Muscle of leg (tissue), 16 donors: Measurements from ENCODE around the gene PKP2. TPM values are rescaled to one million over a fixed set of nuclear protein-coding genes. Genes with fewer than 3 reads are reported as not detected.
A peak's percentile ranks its signal among the peaks of the same experiment; 100 is the strongest.

ENCODE experiments used
- DNase-seq: peaks from one replicate; pipeline ENCODE4 v3.0.0; 2013
- H3K27ac ChIP-seq: one replicate; pipeline ENCODE4 v1.5.1; 2013; ENCODE audit warnings: mild to moderate bottlenecking, low read length, control low read depth
- H3K27me3 ChIP-seq: one replicate; pipeline ENCODE4 v1.6.1; 2013; ENCODE audit warnings: low read length; ENCODE audit not compliant: control insufficient read depth, insufficient read depth
- H3K36me3 ChIP-seq: one replicate; pipeline ENCODE4 v1.6.1; 2013; ENCODE audit warnings: low read length; ENCODE audit not compliant: control insufficient read depth, insufficient read depth
- H3K4me1 ChIP-seq: one replicate; pipeline ENCODE4 v1.6.1; 2013; ENCODE audit warnings: low read length; ENCODE audit not compliant: control insufficient read depth, insufficient read depth
- H3K4me3 ChIP-seq: one replicate; pipeline ENCODE4 v1.5.1; 2013; ENCODE audit warnings: low read length, control low read depth
- H3K9me3 ChIP-seq: replicated peaks from 2 replicates; pipeline ENCODE4 v1.6.1; 2013; ENCODE audit warnings: low read depth, low read length; ENCODE audit not compliant: control insufficient read depth
- whole genome bisulfite sequencing: methylation state at CpG from one replicate; pipeline ENCODE4 v1.1.5; 2013; ENCODE audit warnings: missing lambda C conversion rate; ENCODE audit not compliant: insufficient coverage; 5-methylcytosine and 5-hydroxymethylcytosine counted together
- long read RNA-seq, 11 donors: transcript quantifications; one replicate each; lab custom pipeline, GENCODE V29; 2026
- polyA plus RNA-seq, 8 donors: library from polyadenylated mRNA; unstranded; fragments of 120-200 nt; gene quantifications; one replicate each; pipeline versions ENCODE4 v1.2.1 to v1.2.3, GENCODE V29; 2013; ENCODE audit warnings: inconsistent platforms in 1 of 8, low replicate concordance in 1 of 8; ENCODE audit not compliant: insufficient read length in 8 of 8, insufficient read depth in 1 of 8
- total RNA-seq: library from RNA; stranded (reverse); fragments of 120-200 nt; gene quantifications from one replicate; pipeline ENCODE4 v1.2.4, GENCODE V29; 2013

PKP2 gene
- total RNA-seq = 3.1 TPM
- polyA plus RNA-seq = 10 to 100 TPM in 2 of 8 donors, 1 to 10 TPM in 6; 2.7 to 11.2 (median 6.0) TPM
- long read RNA-seq, donor 1 = 0 reads
- long read RNA-seq, donor 2 = 0 reads
- long read RNA-seq, donor 3, full-length matches to known transcripts = 3 of 3 reads
- long read RNA-seq, donor 3, partial matches to known transcripts = 0 of 3 reads
- long read RNA-seq, donor 3, other reads (novel, unspliced or antisense) = 0 of 3 reads
- long read RNA-seq, donor 4, full-length matches to known transcripts = 1 of 1 reads
- long read RNA-seq, donor 4, partial matches to known transcripts = 0 of 1 reads
- long read RNA-seq, donor 4, other reads (novel, unspliced or antisense) = 0 of 1 reads
- long read RNA-seq, donor 5, full-length matches to known transcripts = 3 of 9 reads
- long read RNA-seq, donor 5, partial matches to known transcripts = 6 of 9 reads
- long read RNA-seq, donor 5, other reads (novel, unspliced or antisense) = 0 of 9 reads
- long read RNA-seq, donor 6, full-length matches to known transcripts = 6 of 6 reads
- long read RNA-seq, donor 6, partial matches to known transcripts = 0 of 6 reads
- long read RNA-seq, donor 6, other reads (novel, unspliced or antisense) = 0 of 6 reads
- long read RNA-seq, donor 7, partial matches to known transcripts = 0 of 1 reads
- long read RNA-seq, donor 7, other reads (novel, unspliced or antisense) = 0 of 1 reads
- long read RNA-seq, donor 8 = 0 reads
- long read RNA-seq, donor 9 = 0 reads
- long read RNA-seq, donor 10, full-length matches to known transcripts = 2 of 2 reads
- long read RNA-seq, donor 10, partial matches to known transcripts = 0 of 2 reads
- long read RNA-seq, donor 10, other reads (novel, unspliced or antisense) = 0 of 2 reads
- long read RNA-seq, donor 11 = 0 reads

GRCh38 chr12:32896432-32897280, at the start of gene PKP2:
Gene PKP2, minus strand, starts transcription at chr12:32896777. Its CDS starts 46 bp downstream, at chr12:32896731.
- H3K4me3 ChIP-seq = peak within 1 kb of the TSS; percentile 60
- no peaks in the 10 kb centered on the region for H3K36me3 ChIP-seq
- H3K4me1 ChIP-seq = peaks cover 8% of the 10 kb centered on the region
- no peaks in the 10 kb centered on the region for H3K9me3 ChIP-seq
- H3K27ac ChIP-seq = no peak within 1 kb of the TSS
- peaks cover 9% of the 10 kb centered on the region for H3K27me3 ChIP-seq
- under 1% methylated on average over 86 of the region's 94 CpGs for WGBS
- DNase-seq = peak; percentile 77

GRCh38 chr12:32944195-32944594, 47.6 kb upstream of the PKP2 start:
- WGBS = 54% methylated on average over 4 of the region's 6 CpGs

GRCh38 chr12:32939801-32940200, 43.2 kb upstream of the PKP2 start:
- H3K36me3 ChIP-seq = no peaks in the 10 kb centered on the region
- 54% methylated on average over 3 of the region's 3 CpGs for WGBS
- H3K27me3 ChIP-seq = no peaks in the 10 kb centered on the region
- no peak overlapping the region for H3K4me3 ChIP-seq
- H3K9me3 ChIP-seq = no peaks in the 10 kb centered on the region
- no peak overlapping the region for H3K27ac ChIP-seq
- DNase-seq = no peak
- H3K4me1 ChIP-seq = no peaks in the 10 kb centered on the region

More at GRCh38 chr12:32944195-32944594, 47.6 kb upstream of the PKP2 start:
- no peaks in the 10 kb centered on the region for H3K4me1 ChIP-seq
- DNase-seq = no peak
- no peak overlapping the region for H3K4me3 ChIP-seq
- H3K27me3 ChIP-seq = no peaks in the 10 kb centered on the region
- H3K27ac ChIP-seq = no peak overlapping the region
- no peaks in the 10 kb centered on the region for H3K9me3 ChIP-seq
- H3K36me3 ChIP-seq = no peaks in the 10 kb centered on the region

GRCh38 chr12:32926963-32927362, 30.4 kb upstream of the PKP2 start:
- 83% methylated on average over 4 of the region's 4 CpGs for WGBS
- no peaks in the 10 kb centered on the region for H3K4me1 ChIP-seq
- no peak overlapping the region for H3K4me3 ChIP-seq
- no peaks in the 10 kb centered on the region for H3K36me3 ChIP-seq
- H3K9me3 ChIP-seq = no peaks in the 10 kb centered on the region
- H3K27me3 ChIP-seq = no peaks in the 10 kb centered on the region
- H3K27ac ChIP-seq = no peak overlapping the region
- no peak for DNase-seq

- H3K36me3 ChIP-seq = no peaks in the 10 kb centered on the region
- no CpG with 5 or more reads among the region's 1 CpG for WGBS
- H3K4me3 ChIP-seq = no peak overlapping the region
- no peaks in the 10 kb centered on the region for H3K4me1 ChIP-seq
- no peaks in the 10 kb centered on the region for H3K27me3 ChIP-seq
- H3K27ac ChIP-seq = no peak overlapping the region
- DNase-seq = no peak
- no peaks in the 10 kb centered on the region for H3K9me3 ChIP-seq
Measured at GRCh38 chr12:32926356-32926755, 29.8 kb upstream of the PKP2 start.

- WGBS = 83% methylated on average over 6 of the region's 8 CpGs
- Histone ChIP-seq H3K27me3 (no peaks in the 10 kb centered on the region), H3K36me3 (no peaks in the 10 kb centered on the region), H3K27ac (no peak overlapping the region), H3K4me1 (no peaks in the 10 kb centered on the region), H3K9me3 (no peaks in the 10 kb centered on the region), H3K4me3 (no peak overlapping the region)
- DNase-seq = no peak
Measured at GRCh38 chr12:32922546-32923297, 26.1 kb upstream of the PKP2 start.

GRCh38 chr12:32921397-32921796, 24.8 kb upstream of the PKP2 start:
- Histone ChIP-seq H3K27ac (no peak overlapping the region), H3K27me3 (no peaks in the 10 kb centered on the region), H3K4me3 (no peak overlapping the region), H3K36me3 (no peaks in the 10 kb centered on the region), H3K9me3 (no peaks in the 10 kb centered on the region), H3K4me1 (no peaks in the 10 kb centered on the region)
- DNase-seq = no peak
- WGBS = no CpG with 5 or more reads among the region's 2 CpGs

GRCh38 chr12:32920506-32921085, 24.0 kb upstream of the PKP2 start:
- Histone ChIP-seq H3K4me1 (no peaks in the 10 kb centered on the region), H3K9me3 (no peaks in the 10 kb centered on the region), H3K4me3 (no peak overlapping the region), H3K27ac (no peak overlapping the region), H3K27me3 (no peaks in the 10 kb centered on the region), H3K36me3 (no peaks in the 10 kb centered on the region)
- DNase-seq = no peak
- 45% methylated on average over 3 of the region's 8 CpGs for WGBS
